Measurements from ENCODE around the gene CDC42EP4. TPM values are rescaled to one million over a fixed set of nuclear protein-coding genes. Genes with fewer than 3 reads are reported as not detected.
A peak's percentile ranks its signal among the peaks of the same experiment; 100 is the strongest.

CDC42EP4 gene
- total and polyA plus RNA-seq, 9 of the 15 experiments (the other 6 are each of a cell fraction or from before 2014, with no cell fraction given) = 0.65 to 20.8 (median 12.3) TPM

GRCh38 chr17:73288534-73289302 is 23.1 kb downstream of the CDC42EP4 start:
- FAIRE-seq (peak; percentile 97), DNase-seq (ENCODE audit: extremely low read depth in 1 of 4, low spot score in 3 of 4) (peak; percentile 75 to 87 (median 76)), ATAC-seq (peak; percentile 67)
- Histone ChIP-seq H3K9me3 (replicated peaks; ENCODE audit: control insufficient read depth, insufficient read depth, low read depth, low read length) (no peaks in the 10 kb centered on the region), H3K27ac (ENCODE audit: extremely low read depth, low read depth, low read length) (peak overlapping the region; percentile 64; the same call in 1 of the 3 replicates), H4K20me1 (replicated peaks; ENCODE audit: control insufficient read depth, insufficient read depth, low read length) (peaks cover 41% of the 10 kb centered on the region), H3K79me2 (ENCODE audit: control insufficient read depth, insufficient read depth, low read length) (peaks cover 44% of the 10 kb centered on the region; the same call in 2 of the 3 replicates), H3K4me3 (no peak overlapping the region), H3K9ac (ENCODE audit: insufficient read depth in 1 of 2, low read depth in 2 of 2, low read length in 2 of 2) (peak overlapping the region in 1 of 2 experiments; percentile 54; a peak in 1 of 4 replicates), H3K36me3 (ENCODE audit: control insufficient read depth, insufficient read depth, low read length) (peaks cover 27% of the 10 kb centered on the region; the same call in 2 of the 3 replicates), H2AFZ (ENCODE audit: low read depth, low read length) (no peak overlapping the region), H3K4me2 (ENCODE audit: insufficient read depth, low read length) (peak overlapping the region; percentile 34; the same call in 1 of the 2 replicates), H3K9me1 (ENCODE audit: control insufficient read depth, insufficient read depth, low read length) (peaks cover 17% of the 10 kb centered on the region), H3K27me3 (ENCODE audit: control insufficient read depth in 2 of 2, insufficient read depth in 2 of 2, low read length in 2 of 2) (no peaks in the 10 kb centered on the region), H3K4me1 (replicated peaks in 1 of 2; ENCODE audit: control insufficient read depth in 2 of 2, insufficient read depth in 2 of 2, low read length in 2 of 2) (peaks cover 40 to 61% of the 10 kb centered on the region in 2 experiments)
- in situ Hi-C loops (cut with MboI) (no loop called here), intact Hi-C loops (cut with micrococcal nuclease) (no loop called here)
- WGBS (ENCODE audit: insufficient coverage, low coverage, missing lambda C conversion rate) = 13% methylated on average over 11 of the region's 19 CpGs
- POLR2A ChIA-PET = interaction anchor here (0.6 kb wide), 1 partner anchor 373 kb away, joined by 3 read pairs; no protein-coding TSS in a partner anchor
- CTCF ChIA-PET (ENCODE audit: low intra/inter-chr PET ratio) = no interaction called here
- no TSS peak for BruUV-seq (replicated peaks)
- TF ChIP-seq XRCC4 (IDR thresholded peaks at IDR 0.05; ENCODE audit: extremely low read depth, insufficient read depth, insufficient read length) (no peak), ZNF512 (tag; IDR thresholded peaks at IDR 0.05) (no peak), JUNB (CRISPR knock-in tag; conservative IDR thresholded peaks at IDR 0.05) (no peak), SMAD2 (IDR thresholded peaks at IDR 0.05; ENCODE audit: low read depth, low read length) (no peak), CTCF (IDR thresholded peaks at IDR 0.05 in 2 of 3, conservative IDR thresholded peaks at IDR 0.05 in 1 of 3; ENCODE audit: insufficient read depth in 2 of 3, low read depth in 1 of 3, low read length in 3 of 3) (no peak), ZNF121 (CRISPR knock-in tag; conservative IDR thresholded peaks at IDR 0.05) (no peak), TCF15 (CRISPR knock-in tag; IDR thresholded peaks at IDR 0.05) (no peak), ZNF140 (CRISPR knock-in tag; IDR thresholded peaks at IDR 0.05) (no peak), TEAD4 (IDR thresholded peaks at IDR 0.05; ENCODE audit: low read length) (peak; percentile 77), TEAD4 (CRISPR knock-in tag; IDR thresholded peaks at IDR 0.05; ENCODE audit: borderline replicate concordance) (no peak), JUND (IDR thresholded peaks at IDR 0.05; ENCODE audit: borderline replicate concordance, low read depth, low read length) (peak; percentile 23; the same call in 1 of the 2 replicates), JUND (tag; IDR thresholded peaks at IDR 0.05; ENCODE audit: borderline replicate concordance, low read depth, low read length) (no peak; the same call in 2 of the 3 replicates), GTF3C2 (IDR thresholded peaks at IDR 0.05; ENCODE audit: borderline replicate concordance, extremely low read depth, insufficient read length) (no peak), KDM2B (CRISPR knock-in tag; IDR thresholded peaks at IDR 0.05) (no peak)
